Ramos (cell line): ENCODE data around the gene EP400.

ENCODE experiments used
- in situ Hi-C: fragments of 300-500 bp; cut with MboI; formaldehyde crosslinking; loops from one replicate; pipeline ENCODE4 v1.14.3; 2022; ENCODE audit warnings: low sequenced_read_pairs; ENCODE audit not compliant: unreplicated experiment

Gene EP400

DNA sequence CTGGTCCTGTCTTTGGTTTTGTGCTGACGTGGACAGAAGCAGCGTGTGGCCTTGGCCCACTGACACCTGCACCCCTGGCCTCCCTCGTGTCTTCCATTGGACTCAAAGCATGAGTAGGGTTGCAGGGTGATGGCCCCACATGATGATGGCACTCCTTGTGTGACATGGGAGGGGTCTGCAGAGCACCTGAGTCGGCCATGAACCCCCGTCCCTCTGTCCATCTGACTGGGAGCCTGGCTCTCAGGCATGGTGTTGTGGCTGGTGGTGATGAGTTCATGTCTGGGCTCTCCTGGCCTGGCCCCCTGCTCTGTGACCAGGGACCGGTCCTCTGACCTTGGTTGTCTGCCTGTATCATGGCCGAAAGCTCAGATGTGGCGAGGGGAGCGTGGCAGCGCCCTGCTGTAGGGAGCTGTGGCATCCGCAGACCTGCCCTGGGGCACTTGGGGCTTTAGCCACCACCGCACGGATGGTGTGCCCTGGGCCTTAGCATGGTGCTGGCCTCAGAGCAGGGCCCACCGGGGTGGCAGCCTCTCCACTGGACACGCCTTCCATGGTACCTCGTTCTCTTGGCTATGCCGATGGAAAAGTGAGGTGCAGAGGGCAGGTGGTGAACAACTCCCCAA lies 38.6 kb upstream of the EP400 start:
- in situ Hi-C loops, result no loop called here

DNA sequence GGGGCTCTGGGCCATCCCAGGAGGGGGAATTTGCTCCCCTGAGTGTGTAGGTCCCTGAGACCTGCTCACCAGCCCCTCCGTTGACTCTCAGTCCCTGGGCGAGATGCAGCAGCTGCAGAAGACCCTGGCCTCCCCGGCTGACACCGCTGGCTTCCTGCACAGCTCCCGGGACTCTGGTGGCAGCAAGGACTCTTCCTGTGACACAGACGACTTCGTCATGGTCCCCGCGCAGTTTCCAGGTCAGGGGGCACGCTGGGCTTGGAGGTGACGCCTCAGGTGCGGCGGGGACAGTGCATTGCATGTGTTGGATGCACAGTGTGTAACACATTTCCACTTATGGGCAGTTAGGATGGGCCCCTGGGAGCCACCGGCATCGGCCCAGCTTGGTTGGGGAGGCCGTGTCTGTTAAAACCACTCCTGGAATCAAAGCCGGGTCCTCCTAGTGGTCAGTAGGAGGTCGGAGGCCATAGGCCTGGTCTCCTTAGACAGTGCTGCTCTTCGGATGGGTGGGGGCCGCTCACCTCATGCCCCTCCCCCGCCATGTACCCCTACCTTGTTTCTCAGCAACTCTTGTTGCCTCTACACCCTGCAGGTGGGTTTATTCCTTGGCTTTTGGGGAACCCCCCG lies 37.8 kb upstream of the EP400 start:
- in situ Hi-C loops, result no loop called here

DNA sequence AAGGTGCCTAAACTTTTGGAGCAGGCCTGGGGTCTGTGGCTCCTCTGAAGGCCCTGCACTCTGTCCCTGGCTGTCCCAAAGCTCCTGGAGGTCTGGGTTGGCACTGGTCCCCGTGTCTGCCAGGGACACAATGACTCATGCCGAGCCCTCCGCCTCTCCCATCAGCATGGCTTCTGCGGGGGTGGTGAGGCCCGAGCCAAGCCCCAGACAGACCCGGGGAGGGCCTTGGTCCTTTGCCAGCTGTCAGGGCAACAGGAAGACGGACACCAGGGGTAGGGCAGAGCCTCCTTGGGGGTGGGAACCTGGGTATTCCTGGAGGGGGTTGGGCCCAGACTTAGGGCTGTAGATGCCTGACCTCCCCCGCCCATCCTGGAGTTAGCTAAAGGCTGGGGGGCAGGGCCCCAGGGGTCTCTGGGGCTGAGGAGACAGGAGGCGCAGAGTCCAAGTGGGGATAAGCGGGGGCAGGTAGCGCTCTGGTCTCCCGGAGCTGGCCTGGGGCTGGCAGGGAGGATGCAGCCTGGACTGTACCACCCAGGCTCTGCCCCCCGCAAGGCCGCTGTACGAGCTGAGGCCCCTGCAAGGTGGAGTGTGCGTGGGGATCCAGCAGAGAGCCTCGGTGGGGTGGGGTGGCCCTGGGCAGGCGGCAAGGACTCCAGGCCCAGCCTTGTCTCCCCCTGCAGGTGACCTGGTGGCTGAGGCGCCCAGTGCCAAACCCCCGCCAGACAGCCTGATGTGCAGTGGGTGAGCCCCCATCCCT lies 37.0 kb upstream of the EP400 start:
- in situ Hi-C loops, result no loop called here

DNA sequence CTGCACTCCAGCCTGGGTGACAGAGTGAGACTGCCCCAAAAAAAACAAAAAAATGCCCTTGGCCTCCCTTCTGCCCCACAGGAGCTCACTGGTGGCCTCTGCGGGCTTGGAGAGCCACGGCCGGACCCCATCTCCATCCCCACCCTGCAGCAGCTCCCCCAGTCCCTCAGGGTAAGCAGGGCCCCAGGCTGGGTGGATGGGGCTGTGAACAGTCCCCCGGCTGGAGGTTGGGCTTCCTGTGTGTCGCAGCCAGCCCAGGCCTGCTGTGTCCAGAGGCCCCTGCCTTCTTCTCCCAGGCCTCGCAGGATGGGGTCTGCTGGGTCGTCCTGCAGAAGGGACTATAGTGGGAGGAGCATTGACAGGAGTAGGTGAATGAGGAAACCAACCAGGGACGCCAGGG lies 36.1 kb upstream of the EP400 start:
- in situ Hi-C loops, result no loop called here

DNA sequence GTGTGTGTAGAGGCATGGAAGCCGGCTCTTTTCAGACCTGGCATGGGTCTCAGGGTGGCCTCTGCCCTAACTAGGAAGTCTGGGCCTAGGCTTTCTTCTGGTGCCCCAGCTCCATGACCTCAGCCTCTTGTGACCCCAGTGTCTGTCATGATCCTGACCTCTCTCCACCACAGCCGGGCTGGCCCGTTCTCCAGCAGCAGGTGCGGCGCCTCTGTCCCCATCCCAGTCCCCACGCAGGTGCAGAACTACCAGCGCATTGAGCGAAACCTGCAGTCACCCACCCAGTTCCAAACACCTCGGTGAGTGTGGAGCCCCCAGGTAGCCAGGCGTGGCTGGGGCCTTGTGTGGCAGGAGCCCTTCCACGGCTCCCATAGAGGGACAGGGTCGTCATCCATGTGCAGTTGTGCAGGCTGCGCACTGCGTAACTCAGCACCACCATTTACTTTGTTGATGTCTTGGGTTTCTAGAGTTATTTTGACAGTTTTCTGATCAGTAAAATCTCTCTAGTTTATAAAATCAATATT lies 35.5 kb upstream of the EP400 start:
- in situ Hi-C loops, result no loop called here

DNA sequence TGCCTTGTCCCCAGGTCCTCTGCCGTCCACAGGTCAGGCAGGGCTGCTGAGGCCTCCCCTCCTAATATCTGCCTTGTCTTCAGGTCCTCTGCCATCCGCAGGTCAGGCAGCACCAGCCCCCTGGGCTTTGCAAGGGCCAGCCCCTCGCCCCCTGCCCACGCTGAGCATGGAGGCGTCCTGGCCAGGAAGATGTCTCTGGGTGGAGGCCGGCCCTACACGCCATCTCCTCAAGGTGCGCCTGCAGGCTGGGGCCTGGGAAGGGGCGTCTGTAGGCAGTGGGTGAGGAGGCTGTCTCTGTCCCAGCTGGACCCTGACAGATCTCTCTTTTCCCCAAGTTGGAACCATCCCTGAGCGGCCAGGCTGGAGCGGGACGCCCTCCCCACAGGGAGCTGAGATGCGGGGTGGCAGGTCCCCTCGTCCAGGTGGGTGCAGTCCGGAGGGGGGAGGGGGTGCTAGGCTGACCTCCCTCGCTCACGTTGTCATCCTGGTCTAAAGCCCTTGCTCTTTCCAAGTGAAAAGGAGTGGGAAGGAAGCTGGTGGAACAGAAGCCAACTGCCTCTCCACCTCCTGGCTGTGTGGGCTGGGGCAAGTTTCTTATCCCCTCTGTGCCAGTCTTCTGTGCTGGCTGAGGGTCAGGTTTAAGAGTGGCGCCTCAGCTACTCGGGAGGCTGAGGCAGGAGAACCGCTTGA lies 34.6 kb upstream of the EP400 start:
- in situ Hi-C loops, result no loop called here

DNA sequence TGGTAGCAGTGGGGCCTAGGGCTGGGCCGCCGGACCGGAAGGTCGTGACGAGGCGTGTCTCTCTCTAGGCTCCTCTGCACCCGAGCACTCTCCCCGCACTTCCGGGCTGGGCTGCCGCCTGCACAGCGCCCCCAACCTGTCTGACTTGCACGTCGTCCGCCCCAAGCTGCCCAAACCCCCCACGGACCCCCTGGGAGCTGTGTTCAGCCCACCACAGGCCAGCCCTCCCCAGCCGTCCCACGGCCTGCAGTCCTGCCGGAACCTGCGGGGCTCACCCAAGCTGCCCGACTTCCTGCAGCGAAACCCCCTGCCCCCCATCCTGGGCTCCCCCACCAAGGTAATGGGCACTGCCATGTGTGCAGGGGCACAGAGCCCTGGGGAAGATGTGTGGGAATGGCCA lies 33.9 kb upstream of the EP400 start:
- in situ Hi-C loops, result no loop called here

DNA sequence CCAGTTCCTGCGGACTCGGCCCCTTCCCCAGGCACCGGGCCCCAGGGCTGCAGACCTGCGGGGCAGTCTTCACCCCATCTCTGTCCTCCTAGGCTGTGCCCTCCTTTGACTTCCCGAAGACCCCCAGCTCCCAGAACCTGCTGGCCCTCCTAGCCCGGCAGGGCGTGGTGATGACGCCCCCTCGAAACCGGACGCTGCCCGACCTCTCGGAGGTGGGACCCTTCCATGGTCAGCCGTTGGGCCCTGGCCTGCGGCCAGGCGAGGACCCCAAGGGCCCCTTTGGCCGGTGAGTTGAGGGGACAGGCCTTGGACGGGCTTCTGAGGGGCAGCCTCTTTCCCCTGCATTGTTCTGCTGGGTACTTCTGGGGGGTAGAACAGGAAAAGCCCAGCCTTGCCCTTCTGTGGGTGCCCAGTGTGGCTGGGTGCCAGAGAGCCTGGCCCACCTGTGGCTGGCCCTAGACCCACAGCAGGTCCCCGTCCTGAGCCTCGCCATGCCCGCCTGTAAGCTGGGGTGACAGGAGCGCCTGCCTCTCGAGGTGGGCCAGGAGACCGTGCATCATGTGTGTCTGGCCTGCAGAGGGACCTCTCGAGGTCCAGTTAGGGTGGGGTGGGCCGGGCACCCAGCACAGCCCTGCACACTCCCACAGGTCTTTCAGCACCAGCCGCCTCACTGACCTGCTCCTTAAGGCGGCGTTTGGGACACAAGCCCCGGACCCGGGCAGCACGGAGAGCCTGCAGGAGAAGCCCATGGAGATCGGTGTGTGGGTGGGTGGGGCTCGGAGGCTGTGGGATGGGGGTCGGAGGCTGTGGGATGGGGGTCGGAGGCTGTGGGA lies 33.2 kb upstream of the EP400 start:
- in situ Hi-C loops, result no loop called here

DNA sequence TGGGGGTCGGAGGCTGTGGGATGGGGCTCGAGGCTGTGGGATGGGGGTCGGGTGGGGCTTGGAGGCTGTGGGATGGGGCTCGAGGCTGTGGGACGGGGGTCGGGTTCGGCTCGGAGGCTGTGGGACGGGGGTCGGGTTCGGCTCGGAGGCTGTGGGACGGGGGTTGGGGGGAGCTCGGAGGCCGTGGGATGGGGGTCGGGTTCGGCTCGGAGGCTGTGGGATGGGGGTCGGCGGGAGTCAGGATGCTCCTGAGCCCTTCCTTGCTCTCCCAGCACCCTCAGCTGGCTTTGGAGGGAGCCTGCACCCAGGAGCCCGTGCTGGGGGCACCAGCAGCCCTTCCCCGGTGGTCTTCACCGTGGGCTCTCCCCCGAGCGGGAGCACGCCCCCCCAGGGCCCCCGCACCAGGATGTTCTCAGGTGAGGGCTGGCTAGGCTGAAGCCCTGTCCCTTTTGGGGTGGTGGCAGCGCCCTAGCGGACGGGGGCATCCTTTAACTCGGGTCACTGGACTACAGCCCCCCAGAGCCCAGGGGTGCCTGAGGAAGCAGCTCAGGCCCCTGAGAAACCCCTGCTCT lies 32.5 kb upstream of the EP400 start:
- in situ Hi-C loops, result no loop called here

DNA sequence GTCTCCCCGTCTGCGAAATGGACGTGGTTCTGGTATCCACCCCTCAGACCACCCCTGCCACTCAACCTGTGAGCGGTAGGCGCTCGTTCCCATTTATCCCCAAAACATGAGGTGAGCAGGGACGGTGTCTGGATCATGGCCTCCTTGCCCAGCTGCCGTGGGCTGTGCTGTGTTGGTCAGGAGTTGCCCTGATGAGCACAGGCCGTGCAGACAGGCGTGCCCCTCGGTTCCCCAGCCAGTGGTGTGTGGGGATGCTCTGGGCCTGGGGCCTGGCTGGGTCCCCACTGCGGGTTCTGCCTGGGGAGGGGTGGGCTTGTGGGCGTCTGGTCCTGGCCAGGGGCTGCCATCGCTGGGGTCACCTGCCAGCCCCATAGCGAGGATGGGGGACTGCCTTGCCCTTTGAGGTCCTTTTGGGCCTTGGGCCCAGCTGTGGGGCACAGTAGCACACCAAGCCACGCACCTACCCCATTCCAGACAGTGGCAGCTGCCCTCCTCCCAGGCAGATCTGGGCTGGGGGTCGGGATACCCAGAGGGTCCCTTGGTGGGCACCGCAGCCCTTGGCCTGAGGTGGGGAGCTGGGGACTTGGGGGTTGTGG lies 31.9 kb upstream of the EP400 start:
- in situ Hi-C loops, result no loop called here

DNA sequence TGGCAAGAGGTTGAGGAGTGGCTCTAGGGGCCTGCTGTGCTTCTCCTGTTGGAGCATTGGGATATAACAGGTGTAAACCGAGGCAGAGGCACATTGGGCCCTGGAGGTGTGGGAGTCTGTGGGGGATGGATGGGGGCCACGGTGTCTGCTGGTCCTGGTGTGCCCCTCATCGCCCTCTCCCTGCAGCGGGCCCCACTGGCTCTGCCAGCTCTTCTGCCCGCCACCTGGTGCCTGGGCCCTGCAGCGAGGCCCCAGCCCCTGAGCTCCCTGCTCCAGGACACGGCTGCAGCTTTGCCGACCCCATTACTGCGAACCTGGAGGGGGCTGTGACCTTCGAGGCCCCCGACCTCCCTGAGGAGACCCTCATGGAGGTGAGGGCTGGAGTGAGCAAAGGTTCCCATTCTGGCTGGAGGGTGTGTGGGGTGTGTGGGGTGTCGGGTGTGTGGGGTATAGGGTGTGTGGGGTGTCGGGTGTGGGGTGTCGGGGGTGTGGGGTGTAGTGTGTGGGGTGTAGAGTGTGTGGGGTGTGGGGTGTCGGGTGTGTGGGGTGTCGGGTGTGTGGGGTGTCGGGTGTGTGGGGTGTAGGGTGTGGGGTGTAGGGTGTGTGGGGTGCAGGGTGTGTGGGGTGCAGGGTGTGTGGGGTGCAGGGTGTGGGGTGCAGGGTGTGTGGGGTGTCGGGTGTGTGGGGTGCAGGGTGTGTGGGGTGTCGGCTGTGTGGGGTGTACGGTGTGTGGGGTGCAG lies 31.3 kb upstream of the EP400 start:
- in situ Hi-C loops, result no loop called here

DNA sequence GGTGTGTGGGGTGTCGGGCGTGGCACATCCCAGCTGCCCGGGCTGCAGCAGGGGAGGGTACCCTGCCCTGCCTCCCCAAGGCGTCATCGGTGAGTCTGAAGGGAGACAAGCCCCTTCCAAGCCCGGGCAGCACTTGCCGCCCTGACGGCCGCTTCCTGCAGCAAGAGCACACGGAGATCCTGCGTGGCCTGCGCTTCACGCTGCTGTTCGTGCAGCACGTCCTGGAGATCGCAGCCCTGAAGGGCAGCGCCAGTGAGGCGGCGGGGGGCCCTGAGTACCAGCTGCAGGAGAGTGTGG lies 30.7 kb upstream of the EP400 start:
- in situ Hi-C loops, result no loop called here

DNA sequence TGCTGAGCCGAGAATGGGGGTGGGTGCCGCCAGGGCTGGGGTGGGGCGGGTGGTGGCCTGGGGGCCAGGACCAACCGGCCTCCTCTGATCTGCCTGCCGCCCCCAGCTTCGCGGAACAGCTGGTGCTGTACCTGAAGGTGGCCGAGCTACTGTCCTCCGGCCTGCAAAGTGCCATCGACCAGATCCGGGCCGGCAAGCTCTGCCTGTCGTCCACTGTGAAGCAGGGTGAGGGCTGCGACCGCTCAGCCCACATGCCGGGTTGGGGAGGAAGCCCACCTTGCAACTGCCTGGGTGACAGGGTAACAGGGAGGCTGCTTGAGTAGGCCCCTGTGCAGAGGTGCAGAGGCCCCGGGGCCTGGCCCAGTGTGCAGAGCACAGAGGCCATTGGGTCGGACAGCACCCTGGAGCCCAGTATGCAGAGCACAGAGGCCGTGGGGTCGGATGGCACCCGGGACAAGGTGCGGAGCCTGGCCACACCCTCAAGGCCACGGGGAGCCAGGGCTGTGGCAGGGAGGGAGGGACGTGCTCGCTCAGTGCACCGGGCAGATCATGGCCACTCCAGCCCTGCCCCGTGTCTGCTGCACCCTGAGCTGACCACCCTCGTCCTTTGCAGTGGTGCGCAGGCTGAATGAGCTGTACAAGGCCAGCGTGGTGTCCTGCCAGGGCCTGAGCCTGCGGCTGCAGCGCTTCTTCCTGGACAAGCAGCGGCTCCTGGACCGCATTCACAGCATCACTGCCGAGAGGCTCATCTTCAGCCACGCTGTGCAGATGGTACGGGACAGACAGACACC lies 30.2 kb upstream of the EP400 start:
- in situ Hi-C loops, result no loop called here

DNA sequence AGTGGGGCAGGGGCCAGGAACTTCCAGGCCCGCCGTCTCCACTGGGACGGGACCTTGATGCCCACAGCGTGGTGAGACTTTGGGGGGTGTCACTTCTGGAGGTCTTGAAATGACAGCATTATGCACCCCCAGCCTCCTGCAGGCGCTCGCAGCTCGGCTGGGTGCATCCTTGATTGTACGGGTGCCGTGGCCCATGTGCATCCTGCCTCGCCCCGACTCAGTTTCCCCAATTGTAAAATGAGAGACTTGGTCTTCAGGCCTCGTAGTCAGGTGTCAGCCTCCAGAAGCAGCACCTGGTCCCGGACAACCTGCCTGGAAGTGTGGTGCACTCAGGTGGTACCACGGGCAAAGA lies 29.6 kb upstream of the EP400 start:
- in situ Hi-C loops, result no loop called here

DNA sequence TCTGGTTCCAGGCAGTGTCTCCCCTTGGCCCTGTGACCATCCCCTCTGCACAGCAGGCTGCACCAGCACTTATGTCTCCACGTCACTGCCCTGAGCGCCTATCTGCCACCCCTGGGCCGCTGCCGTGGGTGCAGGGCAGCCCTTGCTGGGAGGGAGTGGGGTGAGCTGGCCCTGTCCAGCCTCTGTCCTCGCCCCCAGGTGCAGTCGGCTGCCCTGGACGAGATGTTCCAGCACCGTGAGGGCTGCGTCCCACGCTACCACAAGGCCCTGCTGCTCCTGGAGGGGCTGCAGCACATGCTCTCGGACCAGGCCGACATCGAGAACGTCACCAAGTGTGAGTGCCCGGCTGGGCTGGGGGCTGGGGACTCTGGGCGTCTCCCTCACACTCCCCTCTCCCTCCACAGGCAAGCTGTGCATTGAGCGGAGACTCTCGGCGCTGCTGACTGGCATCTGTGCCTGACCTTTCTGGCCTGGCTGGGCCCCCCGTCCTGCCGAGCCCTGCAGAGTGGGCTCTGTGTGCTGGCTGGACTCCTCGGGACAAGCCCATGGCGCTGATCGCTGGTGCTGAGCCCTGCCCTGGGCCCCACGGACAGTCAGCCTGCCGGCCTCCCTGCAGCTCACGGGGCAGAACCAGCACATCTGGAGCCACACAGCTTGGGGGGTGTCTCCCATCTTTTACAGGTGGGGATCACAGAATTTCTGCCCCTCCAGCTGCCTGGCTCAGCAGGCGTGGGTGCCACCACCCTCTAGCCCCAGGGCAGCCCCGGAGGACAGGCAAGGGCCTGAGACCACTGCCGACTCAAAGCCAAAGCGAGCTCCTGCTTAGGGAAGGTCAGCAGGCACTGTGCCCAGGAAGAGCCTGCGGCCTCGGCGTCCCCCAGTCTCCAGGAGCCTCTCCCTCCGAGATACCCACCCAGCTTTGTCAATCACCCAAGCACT lies 28.6 kb upstream of the EP400 start:
- in situ Hi-C loops, result no loop called here

DNA sequence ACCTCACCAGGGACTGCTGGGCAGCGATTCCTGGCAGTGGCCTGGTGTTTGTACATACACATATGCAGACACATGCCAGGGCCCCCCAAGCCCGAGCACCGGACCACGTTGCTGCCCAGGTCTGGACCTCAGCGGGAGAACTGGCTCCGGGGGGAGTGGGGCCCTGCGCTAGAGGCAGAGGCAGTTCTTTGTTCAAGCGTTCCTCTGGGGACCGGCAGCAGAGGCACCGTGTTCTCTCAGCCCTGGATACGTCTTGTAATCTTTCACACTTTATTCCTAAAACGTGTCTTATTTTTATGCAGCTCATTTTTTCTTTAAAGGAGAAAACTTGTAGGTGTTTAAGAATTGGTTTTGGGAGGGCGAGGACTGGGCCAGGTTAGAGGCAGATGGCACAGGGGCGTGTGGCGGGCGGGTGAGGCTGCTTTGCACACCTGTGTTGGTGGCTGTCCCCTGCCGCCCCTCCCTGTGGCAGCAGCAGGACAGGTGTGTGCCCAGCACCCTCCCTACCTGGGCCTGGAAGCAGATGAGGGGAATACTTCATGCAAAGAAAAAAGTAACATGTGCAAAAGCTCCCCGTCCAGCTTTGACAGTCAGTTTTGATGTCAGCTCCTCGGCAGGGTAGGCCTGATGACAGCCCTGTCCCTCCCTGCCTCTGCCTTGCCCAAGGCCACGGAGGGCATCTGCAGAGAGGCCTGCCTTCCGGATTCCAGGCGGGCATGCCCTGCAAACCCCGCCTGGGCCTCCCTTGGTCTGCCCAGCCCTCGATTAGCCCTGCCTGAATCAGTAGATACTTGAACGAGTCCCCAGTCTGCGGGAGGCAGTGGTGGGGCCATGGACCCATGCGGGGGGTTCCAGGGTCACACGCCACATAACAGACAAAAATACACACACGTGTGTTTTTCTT lies 27.6 kb upstream of the EP400 start:
- in situ Hi-C loops, result no loop called here
